H9 (cell line): ENCODE data around the gene RPL18. TPM values are rescaled to one million over a fixed set of nuclear protein-coding genes. Genes with fewer than 3 reads are reported as not detected.

ENCODE experiments used
- DNase-seq: peaks from one replicate; pipeline ENCODE4 v3.0.0-alpha.2; 2017
- H2AFZ ChIP-seq: one replicate; pipeline ENCODE4 v1.6.1; 2013; ENCODE audit warnings: mild to moderate bottlenecking, low read length, control low read depth, moderate library complexity
- H2AK5ac ChIP-seq: 2 replicates; pipeline ENCODE4 v1.6.1; 2013; ENCODE audit warnings: low read length, control low read depth, mixed read lengths; ENCODE audit not compliant: insufficient read length
- H2BK120ac ChIP-seq: one replicate; pipeline ENCODE4 v1.6.1; 2013; ENCODE audit warnings: low read depth, mild to moderate bottlenecking, low read length, control low read depth, inconsistent platforms; ENCODE audit not compliant: poor library complexity, severe bottlenecking
- H2BK12ac ChIP-seq: 2 replicates; pipeline ENCODE4 v1.6.1; 2013; ENCODE audit warnings: low read length, control low read depth, mixed read lengths, low read depth; ENCODE audit not compliant: insufficient read length
- H2BK15ac ChIP-seq: 2 replicates; pipeline ENCODE4 v1.6.1; 2013; ENCODE audit warnings: low read depth, low read length, control low read depth
- H2BK20ac ChIP-seq: one replicate; pipeline ENCODE4 v1.6.1; 2013; ENCODE audit warnings: low read depth, mild to moderate bottlenecking, low read length, control low read depth, inconsistent platforms; ENCODE audit not compliant: poor library complexity, severe bottlenecking
- H2BK5ac ChIP-seq: 2 replicates; pipeline ENCODE4 v1.6.1; 2013; ENCODE audit warnings: low read length, control low read depth, mixed read lengths; ENCODE audit not compliant: insufficient read length
- H3K14ac ChIP-seq: 2 replicates; pipeline ENCODE4 v1.6.1; 2013; ENCODE audit warnings: low read length, control low read depth; ENCODE audit not compliant: insufficient read depth
- H3K18ac ChIP-seq: 2 replicates; pipeline ENCODE4 v1.6.1; 2013; ENCODE audit warnings: low read depth, mild to moderate bottlenecking, mixed read lengths, low read length, control low read depth; ENCODE audit not compliant: insufficient read length
- H3K23ac ChIP-seq: 2 replicates; pipeline ENCODE4 v1.6.1; 2013; ENCODE audit warnings: low read length, control low read depth, mixed read lengths, low read depth; ENCODE audit not compliant: insufficient read length
- H3K23me2 ChIP-seq: 2 replicates; pipeline ENCODE4 v1.6.1; 2013; ENCODE audit warnings: low read depth, mild to moderate bottlenecking, mixed read lengths, low read length, control low read depth; ENCODE audit not compliant: insufficient read length, poor library complexity, severe bottlenecking
- H3K27ac ChIP-seq: 2 replicates; pipeline ENCODE4 v1.5.1; 2013; ENCODE audit warnings: low read length, control low read depth, mixed read lengths, low read depth; ENCODE audit not compliant: insufficient read length
- H3K27me3 ChIP-seq: 2 replicates; pipeline ENCODE4 v1.6.1; 2013; ENCODE audit warnings: low read length, control low read depth, inconsistent platforms; ENCODE audit not compliant: insufficient read depth
- H3K4ac ChIP-seq: 2 replicates; pipeline ENCODE4 v1.6.1; 2013; ENCODE audit warnings: low read depth, mild to moderate bottlenecking, control low read depth, inconsistent platforms, low read length, moderate library complexity
- H3K4me1 ChIP-seq: 2 replicates; pipeline ENCODE4 v1.6.1; 2013; ENCODE audit warnings: low read length, control low read depth, inconsistent platforms; ENCODE audit not compliant: insufficient read depth
- H3K4me2 ChIP-seq: 2 replicates; pipeline ENCODE4 v1.6.1; 2013; ENCODE audit warnings: low read length, control low read depth, mixed read lengths; ENCODE audit not compliant: insufficient read length, insufficient read depth
- H3K56ac ChIP-seq: 2 replicates; pipeline ENCODE4 v1.6.1; 2013; ENCODE audit warnings: low read depth, mild to moderate bottlenecking, mixed read lengths, low read length, control low read depth; ENCODE audit not compliant: insufficient read length
- H3K79me1 ChIP-seq: 2 replicates; pipeline ENCODE4 v1.6.1; 2013; ENCODE audit warnings: low read depth, mild to moderate bottlenecking, moderate library complexity, low read length, control low read depth, inconsistent platforms; ENCODE audit not compliant: insufficient read depth, poor library complexity, severe bottlenecking
- H3K79me2 ChIP-seq: 2 replicates; pipeline ENCODE4 v1.6.1; 2013; ENCODE audit warnings: low read length, control low read depth, inconsistent platforms; ENCODE audit not compliant: insufficient read depth
- H3K9ac ChIP-seq: 2 replicates; pipeline ENCODE4 v1.6.1; 2013; ENCODE audit warnings: low read length, control low read depth, mixed read lengths; ENCODE audit not compliant: insufficient read length; ENCODE audit errors: extremely low read depth
- H3K9me3 ChIP-seq: one replicate; pipeline ENCODE4 v1.6.1; 2013; ENCODE audit warnings: low read depth, low read length, inconsistent platforms; ENCODE audit not compliant: control insufficient read depth
- H3T11ph ChIP-seq: one replicate; pipeline ENCODE4 v1.6.1; 2013; ENCODE audit warnings: mild to moderate bottlenecking, low read length, control low read depth, inconsistent platforms
- H4K20me1 ChIP-seq: one replicate; pipeline ENCODE4 v1.6.1; 2013; ENCODE audit not compliant: control insufficient read depth, insufficient read length, insufficient read depth
- H4K5ac ChIP-seq: 2 replicates; pipeline ENCODE4 v1.6.1; 2013; ENCODE audit warnings: low read depth, mild to moderate bottlenecking, mixed read lengths, low read length, control low read depth; ENCODE audit not compliant: insufficient read length
- H4K8ac ChIP-seq: replicated peaks from 2 replicates; pipeline ENCODE4 v1.6.1; 2013; ENCODE audit warnings: low read length, control low read depth, mixed read lengths, low read depth; ENCODE audit not compliant: insufficient read length
- H4K91ac ChIP-seq: 2 replicates; pipeline ENCODE4 v1.6.1; 2013; ENCODE audit warnings: low read depth, mild to moderate bottlenecking, moderate library complexity, mixed read lengths, low read length, control low read depth; ENCODE audit not compliant: insufficient read length
- H3K27ac Mint-ChIP-seq, 3 experiments: 2 replicates in 2 of 3; 3 replicates in 1 of 3; pipeline ENCODE4 v1.8.0; 2020 to 2021; ENCODE audit warnings: mixed read lengths in 3 of 3, mild to moderate bottlenecking in 1 of 3, moderate library complexity in 1 of 3
- H3K27me3 Mint-ChIP-seq: 2 replicates; pipeline ENCODE4 v1.8.0; 2021; ENCODE audit warnings: low read depth, mild to moderate bottlenecking, moderate library complexity, mixed read lengths
- H3K36me3 Mint-ChIP-seq, 3 experiments: 2 replicates in 2 of 3; 3 replicates in 1 of 3; pipeline ENCODE4 v1.8.0; 2020 to 2021; ENCODE audit warnings: low read depth in 3 of 3, mixed read lengths in 3 of 3; ENCODE audit not compliant: insufficient read depth in 1 of 3
- H3K4me1 Mint-ChIP-seq, 2 experiments: 2 replicates each; pipeline ENCODE4 v1.8.0; 2020; ENCODE audit warnings: mixed read lengths in 2 of 2
- H3K4me3 Mint-ChIP-seq, 2 experiments: 2 replicates in 1 of 2; 3 replicates in 1 of 2; pipeline ENCODE4 v1.8.0; 2020 to 2021; ENCODE audit warnings: mild to moderate bottlenecking in 2 of 2, mixed read lengths in 2 of 2, moderate library complexity in 1 of 2
- H3K9me3 Mint-ChIP-seq, 2 experiments: 2 replicates in 1 of 2; 3 replicates in 1 of 2; pipeline ENCODE4 v1.8.0; 2020; ENCODE audit warnings: mild to moderate bottlenecking in 2 of 2, mixed read lengths in 2 of 2, moderate library complexity in 1 of 2
- CTCF ChIP-seq: fragments of 200-600 bp; sonication (generic); conservative IDR thresholded peaks from 3 replicates; pipeline ENCODE4 v1.8.0; 2021; ENCODE audit warnings: antibody characterized with exemption, mild to moderate bottlenecking
- WGBS: extraction: QIAGEN DNeasy Blood & Tissue Kit; methylation state at CpG from one replicate; pipeline ENCODE4 v1.1.7; 2013; ENCODE audit warnings: missing lambda C conversion rate, low lambda C conversion rate, mixed read lengths; ENCODE audit not compliant: insufficient read length; ENCODE audit errors: extremely low coverage; 5-methylcytosine and 5-hydroxymethylcytosine counted together
- total RNA-seq: library from RNA; stranded (reverse); gene quantifications from 2 replicates; pipeline ENCODE4 v1.2.1, GENCODE V29; 2021

The RPL18 gene
- total RNA-seq, 1 experiment from 2014 or later, result 1,855 TPM

DNA sequence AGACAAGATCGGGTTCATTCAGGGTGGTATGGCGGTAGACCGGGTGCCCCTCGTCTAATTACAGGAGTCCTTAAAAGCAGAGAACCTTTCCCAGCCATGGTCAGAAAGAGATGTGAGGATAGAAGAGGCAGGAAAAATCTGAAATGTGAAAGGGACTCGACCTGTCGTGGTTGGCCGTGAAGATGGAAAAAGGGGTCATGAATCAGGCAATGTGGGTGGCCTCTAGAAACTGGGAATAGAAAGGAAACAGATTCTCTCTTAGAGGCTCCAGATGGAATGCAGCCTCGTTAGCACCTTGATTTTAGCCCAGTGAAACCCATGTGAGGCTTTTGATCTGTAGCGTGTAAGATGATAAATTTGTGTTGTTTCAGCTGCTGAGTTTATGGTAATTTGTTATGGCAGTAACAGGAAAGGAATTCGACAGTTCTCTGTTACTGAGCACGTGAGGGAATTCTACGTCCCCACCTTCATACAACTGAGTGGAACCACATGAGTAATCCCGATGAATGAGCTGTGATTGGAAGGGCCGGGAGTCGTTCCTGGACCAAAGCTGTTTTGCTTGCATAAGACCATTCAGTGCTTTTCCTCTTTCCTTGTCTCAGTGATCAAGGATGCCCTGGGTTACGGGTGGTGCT, 38.0 kb upstream of the RPL18 start:
- Histone ChIP-seq H2BK12ac (no peak overlapping the region), H3K23ac (no peak overlapping the region), H3T11ph (no peak overlapping the region), H3K14ac (no peak overlapping the region), H2AFZ (no peak overlapping the region), H3K9me3 (no peaks in the 10 kb centered on the region), H2AK5ac (no peak overlapping the region), H3K56ac (no peak overlapping the region), H4K5ac (no peak overlapping the region), H3K79me2 (no peaks in the 10 kb centered on the region), H2BK120ac (no peak overlapping the region), H3K23me2 (no peaks in the 10 kb centered on the region), H2BK5ac (no peak overlapping the region), H3K4ac (no peak overlapping the region), H3K27ac (no peak overlapping the region), H2BK15ac (no peak overlapping the region), H3K18ac (no peak overlapping the region), H2BK20ac (no peak overlapping the region), H3K9ac (no peak overlapping the region), H3K4me2 (no peak overlapping the region), H4K91ac (no peak overlapping the region), H4K8ac (no peak overlapping the region), H3K79me1 (no peaks in the 10 kb centered on the region), H3K27me3 (no peaks in the 10 kb centered on the region), H4K20me1 (no peaks in the 10 kb centered on the region), H3K4me1 (no peaks in the 10 kb centered on the region)
- no peak for TF ChIP-seq CTCF
- no CpG with 5 or more reads among the region's 16 CpGs for WGBS
- Mint-ChIP-seq H3K9me3 (peaks cover 5 to 6% of the 10 kb centered on the region in 2 experiments; a peak in 3 of 5 replicates), H3K27ac (0 out of 7 replicates have a peak overlapping the region, but pooled peaks of 1 of the 3 experiments have one; percentile 0), H3K4me3 (no peak overlapping the region), H3K36me3 (peaks cover 0 to 6% (median 5%) of the 10 kb centered on the region in 3 experiments; a peak in 2 of 7 replicates), H3K27me3 (peaks cover 13% of the 10 kb centered on the region), H3K4me1 (peaks cover 16 to 20% of the 10 kb centered on the region in 2 experiments)
- DNase-seq, result no peak
